IMR-90 (cell line): ENCODE measurements around the gene CLSTN1. TPM values are rescaled to one million over a fixed set of nuclear protein-coding genes. Genes with fewer than 3 reads are reported as not detected.

Source experiments
- ATAC-seq: fragments of 200-7000 bp; cut with Tn5 transposase; 2 replicates; pipeline ENCODE4 v1.9.1; 2020; ENCODE audit warnings: low read depth, mild to moderate bottlenecking, moderate library complexity
- BruUV-seq: library from RNA; stranded (reverse); fragments of 400-500 nt; replicated peaks from 2 replicates; lab custom pipeline; 2021; lab: Mats Ljungman, UMichigan
- CTCF ChIA-PET: fragments of 300-600 bp; formaldehyde crosslinking; extraction: SDS; loops from one replicate; lab custom pipeline; 2021; ENCODE audit warnings: antibody characterized with exemption; lab: Yijun Ruan, JAX
- POLR2A ChIA-PET: fragments of 300-600 bp; sonication (Branson Sonifier 250); formaldehyde crosslinking; loops from one replicate; lab custom pipeline; 2022; ENCODE audit warnings: antibody characterized with exemption; ENCODE audit not compliant: unreplicated experiment; lab: Charles Lee
- DNase-seq: peaks from one replicate; pipeline ENCODE4 v3.0.0; 2013
- H2AFZ ChIP-seq: replicated peaks from 2 replicates; pipeline ENCODE3; 2013; ENCODE audit warnings: low read length, mild to moderate bottlenecking; ENCODE audit not compliant: poor library complexity
- H2AK5ac ChIP-seq: 2 replicates; pipeline ENCODE4 v1.6.1; 2013; ENCODE audit warnings: low read depth, low read length, inconsistent platforms
- H2AK9ac ChIP-seq: replicated peaks from 2 replicates; pipeline ENCODE3; 2013; ENCODE audit warnings: mild to moderate bottlenecking, low read depth, low read length, moderate library complexity; ENCODE audit not compliant: poor library complexity
- H2BK120ac ChIP-seq: 2 replicates; pipeline ENCODE4 v1.6.1; 2013; ENCODE audit warnings: low read depth, low read length, inconsistent platforms
- H2BK15ac ChIP-seq: 3 replicates; pipeline ENCODE4 v1.6.1; 2013; ENCODE audit warnings: low read depth, low read length, inconsistent platforms
- H2BK20ac ChIP-seq: 2 replicates; pipeline ENCODE4 v1.6.1; 2013; ENCODE audit warnings: low read depth, mild to moderate bottlenecking, inconsistent platforms, low read length, moderate library complexity
- H2BK5ac ChIP-seq: 2 replicates; pipeline ENCODE4 v1.6.1; 2013; ENCODE audit warnings: mild to moderate bottlenecking, low read depth, low read length, inconsistent platforms; ENCODE audit not compliant: poor library complexity, severe bottlenecking
- H3K14ac ChIP-seq: replicated peaks from 2 replicates; pipeline ENCODE4 v1.6.1; 2013; ENCODE audit warnings: low read depth, low read length, inconsistent platforms
- H3K18ac ChIP-seq: 2 replicates; pipeline ENCODE4 v1.6.1; 2013; ENCODE audit warnings: low read depth, low read length, control low read depth
- H3K23ac ChIP-seq: 2 replicates; pipeline ENCODE4 v1.6.1; 2013; ENCODE audit warnings: low read depth, low read length, inconsistent platforms
- H3K27ac ChIP-seq: 2 replicates; pipeline ENCODE4 v1.5.1; 2013; ENCODE audit warnings: mild to moderate bottlenecking, control low read depth, low read length; ENCODE audit not compliant: insufficient read depth
- H3K27me3 ChIP-seq: 2 replicates; pipeline ENCODE4 v1.6.1; 2013; ENCODE audit warnings: low read length; ENCODE audit not compliant: control insufficient read depth, insufficient read depth
- H3K36me3 ChIP-seq: 2 replicates; pipeline ENCODE4 v1.6.1; 2013; ENCODE audit warnings: low read length, mixed read lengths; ENCODE audit not compliant: control insufficient read depth, insufficient read depth
- H3K4ac ChIP-seq: 2 replicates; pipeline ENCODE4 v1.6.1; 2013; ENCODE audit warnings: low read depth, low read length, inconsistent platforms
- H3K4me1 ChIP-seq: 2 replicates; pipeline ENCODE4 v1.6.1; 2013; ENCODE audit warnings: low read length, mixed read lengths; ENCODE audit not compliant: control insufficient read depth, insufficient read depth
- H3K4me2 ChIP-seq: 2 replicates; pipeline ENCODE4 v1.6.1; 2013; ENCODE audit warnings: low read depth, mild to moderate bottlenecking, control low read depth, low read length, moderate library complexity
- H3K4me3 ChIP-seq: 2 replicates; pipeline ENCODE4 v1.5.1; 2013; ENCODE audit warnings: low read depth, mild to moderate bottlenecking, control low read depth, low read length, moderate library complexity; ENCODE audit not compliant: insufficient read depth
- H3K56ac ChIP-seq: 2 replicates; pipeline ENCODE4 v1.6.1; 2013; ENCODE audit warnings: low read length, inconsistent platforms; ENCODE audit not compliant: insufficient read depth; ENCODE audit errors: extremely low read depth
- H3K79me1 ChIP-seq, 2 experiments: 2 replicates each; pipeline ENCODE4 v1.6.1; 2013; ENCODE audit warnings: low read length in 2 of 2, inconsistent platforms in 1 of 2, low read depth in 1 of 2
- H3K9ac ChIP-seq: 2 replicates; pipeline ENCODE4 v1.6.1; 2013; ENCODE audit warnings: low read depth, low read length, control low read depth
- H3K9me1 ChIP-seq: 2 replicates; pipeline ENCODE4 v1.6.1; 2013; ENCODE audit warnings: low read length, inconsistent platforms; ENCODE audit not compliant: insufficient read depth
- H3K9me3 ChIP-seq: 2 replicates; pipeline ENCODE4 v1.6.1; 2013; ENCODE audit warnings: low read length; ENCODE audit not compliant: control insufficient read depth, insufficient read depth
- H4K20me1 ChIP-seq: 2 replicates; pipeline ENCODE4 v1.6.1; 2013; ENCODE audit warnings: low read length, inconsistent platforms; ENCODE audit not compliant: insufficient read depth
- H4K5ac ChIP-seq: 2 replicates; pipeline ENCODE4 v1.6.1; 2013; ENCODE audit warnings: mild to moderate bottlenecking, low read depth, low read length, control low read depth
- H4K8ac ChIP-seq, 2 experiments: 2 replicates each; pipeline ENCODE4 v1.6.1; 2013; ENCODE audit warnings: low read depth in 2 of 2, low read length in 2 of 2, control low read depth in 1 of 2, inconsistent platforms in 1 of 2
- H4K91ac ChIP-seq: 2 replicates; pipeline ENCODE4 v1.6.1; 2013; ENCODE audit warnings: low read depth, low read length, inconsistent platforms; ENCODE audit not compliant: insufficient read depth
- BHLHE40 ChIP-seq: fragments of 150-350 bp; IDR thresholded peaks from 2 replicates; pipeline ENCODE4 v1.6.1; 2016; ENCODE audit warnings: mild to moderate bottlenecking, low read depth, low read length
- CEBPB ChIP-seq: IDR thresholded peaks from 2 replicates; pipeline ENCODE4 v1.6.1; 2012; ENCODE audit warnings: low read depth, low read length, improper control_type of control experiment
- CHD1 ChIP-seq: IDR thresholded peaks from 2 replicates; pipeline ENCODE4 v1.6.1; 2012; ENCODE audit warnings: low read depth, low read length, improper control_type of control experiment
- ELK1 ChIP-seq: fragments of 150-350 bp; IDR thresholded peaks from 2 replicates; pipeline ENCODE4 v1.6.1; 2016; ENCODE audit warnings: low read depth, mild to moderate bottlenecking, low read length, moderate library complexity, borderline replicate concordance
- FOS ChIP-seq: fragments of 150-350 bp; IDR thresholded peaks from 2 replicates; pipeline ENCODE4 v1.6.1; 2016; ENCODE audit warnings: low read depth, low read length
- MAFK ChIP-seq: IDR thresholded peaks from 2 replicates; pipeline ENCODE4 v1.6.1; 2012; ENCODE audit warnings: low read depth, low read length, improper control_type of control experiment
- MAZ ChIP-seq: IDR thresholded peaks from 2 replicates; pipeline ENCODE4 v1.6.1; 2012; ENCODE audit warnings: low read depth, mild to moderate bottlenecking, low read length, improper control_type of control experiment, moderate library complexity, borderline replicate concordance
- MXI1 ChIP-seq: IDR thresholded peaks from 2 replicates; pipeline ENCODE4 v1.6.1; 2012; ENCODE audit warnings: low read depth, mild to moderate bottlenecking, low read length, moderate library complexity, borderline replicate concordance
- NFE2L2 ChIP-seq: fragments of 150-350 bp; IDR thresholded peaks from 2 replicates; pipeline ENCODE4 v1.6.1; 2016; ENCODE audit warnings: low read depth, mild to moderate bottlenecking, low read length
- POLR2A ChIP-seq: IDR thresholded peaks from 2 replicates; pipeline ENCODE4 v1.6.1; 2012; ENCODE audit warnings: mild to moderate bottlenecking, low read depth, low read length
- RAD21 ChIP-seq: IDR thresholded peaks from 2 replicates; pipeline ENCODE4 v1.6.1; 2012; ENCODE audit warnings: low read length, improper control_type of control experiment
- RCOR1 ChIP-seq: IDR thresholded peaks from 2 replicates; pipeline ENCODE4 v1.6.1; 2012; ENCODE audit warnings: mild to moderate bottlenecking, low read length, improper control_type of control experiment; ENCODE audit not compliant: insufficient replicate concordance
- RFX5 ChIP-seq: IDR thresholded peaks from 2 replicates; pipeline ENCODE4 v1.8.0; 2012; ENCODE audit warnings: low read depth, mild to moderate bottlenecking, low read length, moderate library complexity
- SMC3 ChIP-seq: fragments of 150-350 bp; IDR thresholded peaks from 2 replicates; pipeline ENCODE4 v1.6.1; 2016; ENCODE audit warnings: low read depth, mild to moderate bottlenecking, antibody characterized with exemption, low read length, moderate library complexity
- USF2 ChIP-seq: fragments of 150-350 bp; IDR thresholded peaks from 2 replicates; pipeline ENCODE4 v1.6.1; 2017; ENCODE audit warnings: mild to moderate bottlenecking, antibody characterized with exemption, low read length, low read depth
- WGBS, 2 experiments: methylation state at CpG; one replicate each; pipeline versions ENCODE4 v1.1.5 to v1.1.7; 2013; ENCODE audit warnings: missing lambda C conversion rate in 2 of 2; ENCODE audit not compliant: insufficient read length in 1 of 2; ENCODE audit errors: extremely low coverage in 2 of 2; 5-methylcytosine and 5-hydroxymethylcytosine counted together
- dilution Hi-C: fragments of 300-500 bp; cut with HindIII; formaldehyde crosslinking; loops from one replicate; pipeline ENCODE4 v1.14.3; 2018; ENCODE audit warnings: low sequenced_read_pairs; ENCODE audit not compliant: unreplicated experiment
- in situ Hi-C: fragments of 300-500 bp; cut with MboI; formaldehyde crosslinking; loops from 3 replicates; pipeline ENCODE4 v1.14.3; 2019; ENCODE audit warnings: low sequenced_read_pairs, inconsistent platforms, mixed read lengths
- intact Hi-C: fragments of 100-400 bp; cut with micrococcal nuclease; formaldehyde crosslinking; loops from 2 replicates; pipeline ENCODE4 v1.10.0; 2022
- polyA plus RNA-seq, 3 experiments: library from polyadenylated mRNA; depleted of rRNA; stranded (reverse); fragments of >200 nt; gene quantifications; 2 replicates each; pipeline ENCODE4 v1.2.3, GENCODE V29; 2012; ENCODE audit warnings: low replicate concordance in 1 of 3
- total RNA-seq: library from RNA; depleted of rRNA; stranded (reverse); fragments of >200 nt; gene quantifications from 2 replicates; pipeline ENCODE4 v1.2.3, GENCODE V29; 2012
- TF ChIP-seq, protein P1 (sequence below): conservative IDR thresholded peaks from 2 replicates; pipeline ENCODE4 v1.5.1; 2012; ENCODE audit warnings: mild to moderate bottlenecking, low read depth, low read length, improper control_type of control experiment

Gene CLSTN1
- total and polyA plus RNA-seq, 2 of the 4 experiments (the other 2 are of a cell fraction), result 30.1 to 72.2 TPM

- no peak overlapping the region for H3K56ac ChIP-seq
- H3K4ac ChIP-seq, result no peak overlapping the region
- H3K18ac ChIP-seq, result no peak overlapping the region
- H2BK15ac ChIP-seq, result no peak overlapping the region
- no peak overlapping the region for H3K14ac ChIP-seq
- intact Hi-C loops (no loop called here), in situ Hi-C loops (no loop called here), dilution Hi-C loops (no loop called here)
- H4K91ac ChIP-seq, result no peak overlapping the region
- no peak overlapping the region for H4K8ac ChIP-seq
- H3K9me1 ChIP-seq, result peaks cover 12% of the 10 kb centered on the region
- no peak overlapping the region for H3K4me3 ChIP-seq
- no peak overlapping the region for H2AFZ ChIP-seq
- H3K36me3 ChIP-seq, result no peaks in the 10 kb centered on the region
- no peak overlapping the region for H4K5ac ChIP-seq
- no TSS peak for BruUV-seq
- H3K9ac ChIP-seq, result no peak overlapping the region
- H3K9me3 ChIP-seq, result no peaks in the 10 kb centered on the region
- H3K79me1 ChIP-seq, result peaks cover 27 to 66% of the 10 kb centered on the region in 2 experiments
- TF ChIP-seq BHLHE40 (no peak), RCOR1 (no peak), SMC3 (no peak), RAD21 (no peak), NFE2L2 (no peak), CEBPB (no peak), MXI1 (no peak), POLR2A (no peak), FOS (no peak), USF2 (no peak), RFX5 (no peak), MAZ (no peak), ELK1 (no peak), CHD1 (no peak), MAFK (no peak)
- TF ChIP-seq, protein P1, sequence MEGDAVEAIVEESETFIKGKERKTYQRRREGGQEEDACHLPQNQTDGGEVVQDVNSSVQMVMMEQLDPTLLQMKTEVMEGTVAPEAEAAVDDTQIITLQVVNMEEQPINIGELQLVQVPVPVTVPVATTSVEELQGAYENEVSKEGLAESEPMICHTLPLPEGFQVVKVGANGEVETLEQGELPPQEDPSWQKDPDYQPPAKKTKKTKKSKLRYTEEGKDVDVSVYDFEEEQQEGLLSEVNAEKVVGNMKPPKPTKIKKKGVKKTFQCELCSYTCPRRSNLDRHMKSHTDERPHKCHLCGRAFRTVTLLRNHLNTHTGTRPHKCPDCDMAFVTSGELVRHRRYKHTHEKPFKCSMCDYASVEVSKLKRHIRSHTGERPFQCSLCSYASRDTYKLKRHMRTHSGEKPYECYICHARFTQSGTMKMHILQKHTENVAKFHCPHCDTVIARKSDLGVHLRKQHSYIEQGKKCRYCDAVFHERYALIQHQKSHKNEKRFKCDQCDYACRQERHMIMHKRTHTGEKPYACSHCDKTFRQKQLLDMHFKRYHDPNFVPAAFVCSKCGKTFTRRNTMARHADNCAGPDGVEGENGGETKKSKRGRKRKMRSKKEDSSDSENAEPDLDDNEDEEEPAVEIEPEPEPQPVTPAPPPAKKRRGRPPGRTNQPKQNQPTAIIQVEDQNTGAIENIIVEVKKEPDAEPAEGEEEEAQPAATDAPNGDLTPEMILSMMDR, result no peak
- H2BK120ac ChIP-seq, result no peak overlapping the region
- H3K23ac ChIP-seq, result no peak overlapping the region
- no peak overlapping the region for H2AK5ac ChIP-seq
- peaks cover 63% of the 10 kb centered on the region for H4K20me1 ChIP-seq
- ChIA-PET POLR2A (no interaction called here), CTCF (interaction anchor here (0.6 kb wide), 1 partner anchor 11 kb away, joined by 3 read pairs; no protein-coding TSS in a partner anchor)
- no peak overlapping the region for H2BK5ac ChIP-seq
- H3K4me1 ChIP-seq, result peaks cover 4% of the 10 kb centered on the region; the same call in 1 of the 2 replicates
- no peaks in the 10 kb centered on the region for H3K27me3 ChIP-seq
- no peak for DNase-seq
- H2AK9ac ChIP-seq, result no peak overlapping the region
- WGBS, 2 experiments, result 80% methylated on average over 1 of the region's 4 CpGs; no CpG with 5 or more reads in 1 of the 2 experiments
- no peak overlapping the region for H3K4me2 ChIP-seq
- H3K27ac ChIP-seq, result no peak overlapping the region
- no peak for ATAC-seq
- no peak overlapping the region for H2BK20ac ChIP-seq
These were observed 6.0 kb downstream of the CLSTN1 start for GRCh38 chr1:9817734-9818133.
